ENCODE data around the gene PIGU. TPM values are rescaled to one million over a fixed set of nuclear protein-coding genes. Genes with fewer than 3 reads are reported as not detected.
A peak's percentile ranks its signal among the peaks of the same experiment; 100 is the strongest.

PIGU gene
- total and polyA plus RNA-seq, 2 of the 13 experiments (the other 11 are each of a cell fraction or from before 2014, with no cell fraction given): 45.5 to 231 TPM

- TF ChIP-seq ZNF318 (CRISPR knock-in tag; IDR thresholded peaks at IDR 0.05) (0 out of 2 replicates have a peak, but pooled peaks have one; percentile 5), ZNF777 (CRISPR knock-in tag; IDR thresholded peaks at IDR 0.05) (peak; percentile 27), SALL1 (CRISPR knock-in tag; IDR thresholded peaks at IDR 0.05) (peak; percentile 64), ZNF841 (CRISPR knock-in tag; IDR thresholded peaks at IDR 0.05; ENCODE audit: borderline replicate concordance) (0 out of 2 replicates have a peak, but pooled peaks have one; percentile 48), ZNF264 (CRISPR knock-in tag; IDR thresholded peaks at IDR 0.05) (peak; percentile 11; the same call in 1 of the 2 replicates), AGO2 (optimal IDR thresholded peaks at IDR 0.05; ENCODE audit: low read depth, low read length) (no peak), ATAD3A (CRISPR knock-in tag; IDR thresholded peaks at IDR 0.05) (no peak), ZNF891 (CRISPR knock-in tag; IDR thresholded peaks at IDR 0.05) (peak; percentile 29; the same call in 1 of the 2 replicates), ZNF674 (CRISPR knock-in tag; IDR thresholded peaks at IDR 0.05; ENCODE audit: low read depth) (no peak; the same call in 1 of the 2 replicates), ZNF83 (CRISPR knock-in tag; IDR thresholded peaks at IDR 0.05; ENCODE audit: borderline replicate concordance) (no peak), FOXP4 (CRISPR knock-in tag; IDR thresholded peaks at IDR 0.05) (no peak), EZH2 (conservative IDR thresholded peaks at IDR 0.05; ENCODE audit: low read depth, low read length) (no peak), ZSCAN9 (CRISPR knock-in tag; IDR thresholded peaks at IDR 0.05; ENCODE audit: borderline replicate concordance) (peak; percentile 51; the same call in 1 of the 2 replicates), ZNF234 (CRISPR knock-in tag; conservative IDR thresholded peaks at IDR 0.05) (no peak)
These were observed 26.7 kb upstream of the PIGU start (continued) for GRCh38 chr20:34703424-34704176.
